HCT116 (cell line): ENCODE data around the gene BRWD1.

Experiments used
- EZH2 ChIP-seq: fragments of 200-600 bp; sonication (generic); IDR thresholded peaks from 2 replicates; pipeline ENCODE4 v1.6.1; 2017; ENCODE audit warnings: antibody characterized with exemption, mixed run types
- FOSL1 ChIP-seq: IDR thresholded peaks from 2 replicates; pipeline ENCODE4 v1.6.1; 2012; ENCODE audit warnings: low read depth
- POLR2A ChIP-seq: IDR thresholded peaks from 2 replicates; pipeline ENCODE4 v1.7.0; 2011; ENCODE audit warnings: borderline replicate concordance; ENCODE audit not compliant: insufficient read depth, insufficient read length; ENCODE audit errors: extremely low read depth
- POLR2AphosphoS5 ChIP-seq: IDR thresholded peaks from 2 replicates; pipeline ENCODE4 v1.6.1; 2011; ENCODE audit warnings: mild to moderate bottlenecking, low read depth, low read length, moderate library complexity
- RAD21 ChIP-seq: IDR thresholded peaks from 2 replicates; pipeline ENCODE4 v1.6.1; 2012; ENCODE audit warnings: low read depth, mild to moderate bottlenecking
- SIN3A ChIP-seq: IDR thresholded peaks from 2 replicates; pipeline ENCODE4 v1.6.1; 2012; ENCODE audit warnings: low read depth
- YY1 ChIP-seq: IDR thresholded peaks from 2 replicates; pipeline ENCODE4 v1.6.1; 2011; ENCODE audit warnings: low read length, low read depth, moderate library complexity, mild to moderate bottlenecking; ENCODE audit not compliant: insufficient replicate concordance; ENCODE audit errors: extremely low read depth
- TF ChIP-seq, protein P1 (sequence below): IDR thresholded peaks from 2 replicates; pipeline ENCODE4 v1.6.1; 2012
- TF ChIP-seq, protein P2 (sequence below), 3 experiments: fragments of 200-600 bp in 1 of 3; sonication (generic) in 1 of 3; IDR thresholded peaks in 2 of 3; conservative IDR thresholded peaks in 1 of 3; 2 replicates each; pipeline ENCODE4 v1.5.1; 2012 to 2017; ENCODE audit warnings: low read depth in 2 of 3, low read length in 2 of 3, antibody characterized with exemption in 1 of 3, borderline replicate concordance in 1 of 3, control low read depth in 1 of 3, mild to moderate bottlenecking in 1 of 3, mixed read lengths in 1 of 3, mixed run types in 1 of 3, moderate library complexity in 1 of 3; ENCODE audit not compliant: insufficient read depth in 1 of 3
- TF ChIP-seq, protein P3 (sequence below): IDR thresholded peaks from 2 replicates; pipeline ENCODE4 v1.6.1; 2012; ENCODE audit warnings: low read depth

DNA sequence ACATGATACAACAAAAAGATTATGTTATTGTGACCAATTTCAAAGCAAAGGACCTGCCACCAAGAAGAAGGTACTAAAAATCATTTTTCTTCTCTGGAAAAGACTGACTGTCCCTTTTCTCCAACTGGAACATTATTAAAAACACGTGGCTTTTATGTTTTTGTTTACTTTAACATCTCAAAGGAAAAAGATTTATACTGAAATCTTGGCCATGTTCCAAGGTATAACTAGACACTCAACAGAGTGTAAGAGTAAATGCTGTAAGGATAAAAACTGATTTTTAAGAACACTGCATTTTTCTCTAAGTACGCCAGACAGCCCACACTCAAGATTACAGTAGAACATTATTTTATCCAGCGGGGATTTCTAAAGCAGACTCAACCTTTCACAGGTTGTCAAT lies 62.1 kb downstream of the BRWD1 start:
- TF ChIP-seq YY1 (no peak), EZH2 (no peak), POLR2AphosphoS5 (no peak), SIN3A (no peak), POLR2A (no peak), FOSL1 (no peak), RAD21 (no peak)
- TF ChIP-seq, protein P1, sequence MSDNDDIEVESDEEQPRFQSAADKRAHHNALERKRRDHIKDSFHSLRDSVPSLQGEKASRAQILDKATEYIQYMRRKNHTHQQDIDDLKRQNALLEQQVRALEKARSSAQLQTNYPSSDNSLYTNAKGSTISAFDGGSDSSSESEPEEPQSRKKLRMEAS = no peak
- TF ChIP-seq, protein P2, sequence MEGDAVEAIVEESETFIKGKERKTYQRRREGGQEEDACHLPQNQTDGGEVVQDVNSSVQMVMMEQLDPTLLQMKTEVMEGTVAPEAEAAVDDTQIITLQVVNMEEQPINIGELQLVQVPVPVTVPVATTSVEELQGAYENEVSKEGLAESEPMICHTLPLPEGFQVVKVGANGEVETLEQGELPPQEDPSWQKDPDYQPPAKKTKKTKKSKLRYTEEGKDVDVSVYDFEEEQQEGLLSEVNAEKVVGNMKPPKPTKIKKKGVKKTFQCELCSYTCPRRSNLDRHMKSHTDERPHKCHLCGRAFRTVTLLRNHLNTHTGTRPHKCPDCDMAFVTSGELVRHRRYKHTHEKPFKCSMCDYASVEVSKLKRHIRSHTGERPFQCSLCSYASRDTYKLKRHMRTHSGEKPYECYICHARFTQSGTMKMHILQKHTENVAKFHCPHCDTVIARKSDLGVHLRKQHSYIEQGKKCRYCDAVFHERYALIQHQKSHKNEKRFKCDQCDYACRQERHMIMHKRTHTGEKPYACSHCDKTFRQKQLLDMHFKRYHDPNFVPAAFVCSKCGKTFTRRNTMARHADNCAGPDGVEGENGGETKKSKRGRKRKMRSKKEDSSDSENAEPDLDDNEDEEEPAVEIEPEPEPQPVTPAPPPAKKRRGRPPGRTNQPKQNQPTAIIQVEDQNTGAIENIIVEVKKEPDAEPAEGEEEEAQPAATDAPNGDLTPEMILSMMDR (IDR thresholded peaks at IDR 0.05 in 2 of 3, conservative IDR thresholded peaks at IDR 0.05 in 1 of 3; ENCODE audit: borderline replicate concordance in 1 of 3, insufficient read depth in 1 of 3, low read depth in 2 of 3, low read length in 2 of 3) = no peak
- TF ChIP-seq, protein P3, sequence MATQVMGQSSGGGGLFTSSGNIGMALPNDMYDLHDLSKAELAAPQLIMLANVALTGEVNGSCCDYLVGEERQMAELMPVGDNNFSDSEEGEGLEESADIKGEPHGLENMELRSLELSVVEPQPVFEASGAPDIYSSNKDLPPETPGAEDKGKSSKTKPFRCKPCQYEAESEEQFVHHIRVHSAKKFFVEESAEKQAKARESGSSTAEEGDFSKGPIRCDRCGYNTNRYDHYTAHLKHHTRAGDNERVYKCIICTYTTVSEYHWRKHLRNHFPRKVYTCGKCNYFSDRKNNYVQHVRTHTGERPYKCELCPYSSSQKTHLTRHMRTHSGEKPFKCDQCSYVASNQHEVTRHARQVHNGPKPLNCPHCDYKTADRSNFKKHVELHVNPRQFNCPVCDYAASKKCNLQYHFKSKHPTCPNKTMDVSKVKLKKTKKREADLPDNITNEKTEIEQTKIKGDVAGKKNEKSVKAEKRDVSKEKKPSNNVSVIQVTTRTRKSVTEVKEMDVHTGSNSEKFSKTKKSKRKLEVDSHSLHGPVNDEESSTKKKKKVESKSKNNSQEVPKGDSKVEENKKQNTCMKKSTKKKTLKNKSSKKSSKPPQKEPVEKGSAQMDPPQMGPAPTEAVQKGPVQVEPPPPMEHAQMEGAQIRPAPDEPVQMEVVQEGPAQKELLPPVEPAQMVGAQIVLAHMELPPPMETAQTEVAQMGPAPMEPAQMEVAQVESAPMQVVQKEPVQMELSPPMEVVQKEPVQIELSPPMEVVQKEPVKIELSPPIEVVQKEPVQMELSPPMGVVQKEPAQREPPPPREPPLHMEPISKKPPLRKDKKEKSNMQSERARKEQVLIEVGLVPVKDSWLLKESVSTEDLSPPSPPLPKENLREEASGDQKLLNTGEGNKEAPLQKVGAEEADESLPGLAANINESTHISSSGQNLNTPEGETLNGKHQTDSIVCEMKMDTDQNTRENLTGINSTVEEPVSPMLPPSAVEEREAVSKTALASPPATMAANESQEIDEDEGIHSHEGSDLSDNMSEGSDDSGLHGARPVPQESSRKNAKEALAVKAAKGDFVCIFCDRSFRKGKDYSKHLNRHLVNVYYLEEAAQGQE = no peak
